IPS-15b (cell line): ENCODE data around the gene PRIMA1.

Source experiments
- H3K27me3 ChIP-seq: one replicate; pipeline ENCODE4 v1.6.1; 2013; ENCODE audit warnings: low read length; ENCODE audit not compliant: control insufficient read depth, insufficient read depth
- H3K36me3 ChIP-seq: one replicate; pipeline ENCODE4 v1.6.1; 2013; ENCODE audit warnings: low read length; ENCODE audit not compliant: control insufficient read depth, insufficient read depth
- H3K4me1 ChIP-seq: one replicate; pipeline ENCODE4 v1.6.1; 2013; ENCODE audit warnings: mild to moderate bottlenecking, low read length; ENCODE audit not compliant: control insufficient read depth, insufficient read depth
- H3K4me3 ChIP-seq: one replicate; pipeline ENCODE4 v1.5.1; 2013; ENCODE audit warnings: low read depth, low read length
- H3K9ac ChIP-seq: one replicate; pipeline ENCODE4 v1.6.1; 2013; ENCODE audit warnings: low read depth, mild to moderate bottlenecking, low read length
- H3K9me3 ChIP-seq: one replicate; pipeline ENCODE4 v1.6.1; 2013; ENCODE audit warnings: mild to moderate bottlenecking, low read length; ENCODE audit not compliant: control insufficient read depth, insufficient read depth

PRIMA1 gene

GRCh38 chr14:93723001-93723400, 65.3 kb downstream of the PRIMA1 start:
- Histone ChIP-seq H3K9ac (no peak overlapping the region), H3K4me3 (no peak overlapping the region), H3K9me3 (no peaks in the 10 kb centered on the region), H3K27me3 (no peaks in the 10 kb centered on the region), H3K36me3 (no peaks in the 10 kb centered on the region), H3K4me1 (no peaks in the 10 kb centered on the region)

GRCh38 chr14:93720981-93721483, 67.3 kb downstream of the PRIMA1 start:
- Histone ChIP-seq H3K27me3 (no peaks in the 10 kb centered on the region), H3K9ac (no peak overlapping the region), H3K4me1 (no peaks in the 10 kb centered on the region), H3K4me3 (no peak overlapping the region), H3K36me3 (no peaks in the 10 kb centered on the region), H3K9me3 (no peaks in the 10 kb centered on the region)

DNA sequence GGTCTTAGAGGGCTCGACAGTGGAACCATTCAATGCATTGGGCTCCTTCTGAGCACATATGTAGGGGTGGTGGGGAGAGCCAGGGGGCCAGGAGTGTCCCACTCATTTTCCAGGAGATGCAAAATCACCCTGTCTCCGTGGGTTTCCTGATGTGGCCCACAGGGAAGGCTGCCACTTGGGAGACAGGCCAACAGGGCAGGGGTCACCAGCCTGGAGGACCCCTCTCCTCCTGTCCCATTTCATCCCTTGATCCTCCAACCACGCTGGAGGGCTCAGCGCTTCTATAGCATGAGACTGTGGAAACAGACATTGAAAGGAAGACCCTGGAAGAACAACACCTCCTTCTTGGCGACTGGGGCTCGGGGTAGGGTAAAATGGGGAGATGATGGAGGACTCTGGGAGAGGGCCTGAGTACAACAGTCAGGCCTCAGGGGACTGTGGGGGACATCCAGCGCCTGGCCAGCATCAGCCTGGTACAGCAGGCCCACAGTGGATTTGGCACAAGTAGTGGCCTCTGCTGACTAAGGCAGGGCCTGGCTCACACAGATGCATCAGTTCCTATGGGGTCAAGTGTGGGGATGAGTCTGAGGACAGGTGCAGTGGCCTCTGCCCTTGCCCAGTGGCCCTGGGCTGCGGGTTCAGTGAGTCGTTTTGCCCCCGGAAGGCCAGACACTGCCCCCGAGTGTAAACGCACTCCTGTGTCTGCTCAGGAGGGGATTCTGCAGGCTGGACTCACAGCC, 68.0 kb downstream of the PRIMA1 start:
- H3K9ac ChIP-seq, result no peak overlapping the region
- no peaks in the 10 kb centered on the region for H3K36me3 ChIP-seq
- no peaks in the 10 kb centered on the region for H3K27me3 ChIP-seq
- H3K4me3 ChIP-seq, result no peak overlapping the region
- no peaks in the 10 kb centered on the region for H3K9me3 ChIP-seq
- no peaks in the 10 kb centered on the region for H3K4me1 ChIP-seq

DNA sequence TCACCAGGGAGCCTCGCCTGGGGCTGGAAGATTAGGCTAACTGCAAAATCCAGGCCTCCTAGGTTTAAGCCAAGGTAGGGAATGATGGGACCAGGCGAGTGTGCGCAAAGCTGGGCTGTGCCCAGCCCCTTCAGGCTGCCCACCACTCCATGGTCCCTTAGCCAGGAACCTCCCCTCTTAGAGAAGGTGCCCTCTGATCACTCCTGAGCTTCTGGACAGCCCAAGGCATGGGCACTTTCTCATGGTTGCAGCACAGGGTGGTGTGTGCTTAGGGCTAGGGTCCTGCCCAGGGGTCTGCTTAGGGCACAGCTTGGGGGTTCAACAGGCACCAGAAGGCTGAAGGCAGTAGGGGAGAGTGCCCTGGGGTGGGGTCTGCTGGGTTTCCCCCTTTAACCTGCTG, 69.0 kb downstream of the PRIMA1 start:
- Histone ChIP-seq H3K4me3 (no peak overlapping the region), H3K9me3 (no peaks in the 10 kb centered on the region), H3K4me1 (no peaks in the 10 kb centered on the region), H3K9ac (no peak overlapping the region), H3K36me3 (no peaks in the 10 kb centered on the region), H3K27me3 (no peaks in the 10 kb centered on the region)

DNA sequence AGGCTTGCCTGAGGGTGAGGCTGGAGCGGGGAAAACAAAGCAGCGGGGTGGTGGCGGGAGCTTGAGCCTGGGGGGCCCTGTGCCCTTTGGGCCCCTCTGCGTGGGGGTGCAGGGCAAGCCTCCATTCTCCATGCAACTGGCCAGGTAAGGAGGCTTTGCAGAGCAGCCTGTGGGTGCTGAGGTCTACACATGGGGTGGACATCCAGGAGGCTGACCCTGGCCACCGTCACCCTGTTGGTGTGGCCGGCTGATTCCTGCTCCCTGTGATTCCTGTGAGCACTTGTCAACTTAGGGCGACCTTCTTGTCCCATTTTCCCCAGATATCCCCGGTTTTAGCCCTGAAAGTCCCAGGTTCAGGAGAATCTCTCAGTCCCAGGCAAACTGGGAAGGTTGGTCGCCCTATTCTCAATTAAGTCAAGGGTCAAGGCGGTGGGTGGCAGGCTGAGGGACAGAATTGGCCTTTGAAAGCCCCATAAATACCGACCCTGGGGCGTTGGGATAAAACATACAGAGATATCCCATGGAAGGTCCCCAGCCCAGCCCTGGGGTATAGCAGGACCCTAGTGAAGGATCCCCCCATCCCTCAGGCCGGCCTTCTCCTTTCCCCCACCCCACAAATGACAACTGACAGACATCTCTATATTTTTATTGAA, 70.5 kb downstream of the PRIMA1 start:
- Histone ChIP-seq H3K4me1 (peaks cover 3% of the 10 kb centered on the region), H3K36me3 (no peaks in the 10 kb centered on the region), H3K9me3 (no peaks in the 10 kb centered on the region), H3K4me3 (no peak overlapping the region), H3K9ac (no peak overlapping the region), H3K27me3 (no peaks in the 10 kb centered on the region)

GRCh38 chr14:93716746-93717667, 71.3 kb downstream of the PRIMA1 start:
- H3K27me3 ChIP-seq, result no peaks in the 10 kb centered on the region
- no peaks in the 10 kb centered on the region for H3K36me3 ChIP-seq
- no peak overlapping the region for H3K9ac ChIP-seq
- no peaks in the 10 kb centered on the region for H3K9me3 ChIP-seq
- no peak overlapping the region for H3K4me3 ChIP-seq
- H3K4me1 ChIP-seq, result peaks cover 3% of the 10 kb centered on the region

GRCh38 chr14:93716002-93716745, 72.1 kb downstream of the PRIMA1 start:
- Histone ChIP-seq H3K27me3 (no peaks in the 10 kb centered on the region), H3K9me3 (no peaks in the 10 kb centered on the region), H3K36me3 (no peaks in the 10 kb centered on the region), H3K4me1 (peaks cover 3% of the 10 kb centered on the region), H3K9ac (no peak overlapping the region), H3K4me3 (no peak overlapping the region)

GRCh38 chr14:93715279-93715927, 72.9 kb downstream of the PRIMA1 start:
- Histone ChIP-seq H3K9me3 (no peaks in the 10 kb centered on the region), H3K27me3 (no peaks in the 10 kb centered on the region), H3K4me1 (peaks cover 3% of the 10 kb centered on the region), H3K9ac (no peak overlapping the region), H3K4me3 (no peak overlapping the region), H3K36me3 (no peaks in the 10 kb centered on the region)

DNA sequence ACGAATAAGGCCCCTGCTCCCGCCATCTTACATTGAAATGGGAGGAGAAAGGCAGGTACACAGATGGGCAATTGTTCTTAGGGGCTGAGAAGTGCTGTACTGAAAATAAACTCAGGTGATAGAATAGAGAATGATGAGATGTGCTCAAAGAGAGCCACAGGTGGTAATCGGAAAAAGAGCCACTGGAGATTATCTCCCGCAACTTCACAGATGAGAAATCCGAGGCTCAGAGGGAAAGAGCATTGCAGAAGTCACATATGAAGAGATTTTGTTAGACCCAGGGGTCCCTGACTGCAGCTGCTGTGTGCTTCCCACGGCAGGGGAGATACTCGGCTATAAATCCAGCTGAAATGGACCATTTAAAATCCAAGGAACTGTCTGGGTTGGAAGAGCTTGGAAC, 73.7 kb downstream of the PRIMA1 start:
- Histone ChIP-seq H3K9me3 (no peaks in the 10 kb centered on the region), H3K36me3 (no peaks in the 10 kb centered on the region), H3K4me3 (no peak overlapping the region), H3K9ac (no peak overlapping the region), H3K4me1 (peaks cover 3% of the 10 kb centered on the region), H3K27me3 (no peaks in the 10 kb centered on the region)

GRCh38 chr14:93713726-93714405, 74.4 kb downstream of the PRIMA1 start:
- Histone ChIP-seq H3K9ac (no peak overlapping the region), H3K9me3 (no peaks in the 10 kb centered on the region), H3K27me3 (no peaks in the 10 kb centered on the region), H3K4me1 (peaks cover 3% of the 10 kb centered on the region), H3K4me3 (no peak overlapping the region), H3K36me3 (no peaks in the 10 kb centered on the region)
